SK-N-MC (cell line): ENCODE results near the gene HES6.

ENCODE experiments used
- EZH2 ChIP-seq: fragments of 200-600 bp; sonication (generic); IDR thresholded peaks from one replicate; pipeline ENCODE4 v1.6.1; 2017; ENCODE audit warnings: antibody characterized with exemption
- POLR2AphosphoS5 ChIP-seq: IDR thresholded peaks from 2 replicates; pipeline ENCODE4 v1.6.1; 2012; ENCODE audit warnings: mild to moderate bottlenecking, low read depth, low read length, borderline replicate concordance

DNA sequence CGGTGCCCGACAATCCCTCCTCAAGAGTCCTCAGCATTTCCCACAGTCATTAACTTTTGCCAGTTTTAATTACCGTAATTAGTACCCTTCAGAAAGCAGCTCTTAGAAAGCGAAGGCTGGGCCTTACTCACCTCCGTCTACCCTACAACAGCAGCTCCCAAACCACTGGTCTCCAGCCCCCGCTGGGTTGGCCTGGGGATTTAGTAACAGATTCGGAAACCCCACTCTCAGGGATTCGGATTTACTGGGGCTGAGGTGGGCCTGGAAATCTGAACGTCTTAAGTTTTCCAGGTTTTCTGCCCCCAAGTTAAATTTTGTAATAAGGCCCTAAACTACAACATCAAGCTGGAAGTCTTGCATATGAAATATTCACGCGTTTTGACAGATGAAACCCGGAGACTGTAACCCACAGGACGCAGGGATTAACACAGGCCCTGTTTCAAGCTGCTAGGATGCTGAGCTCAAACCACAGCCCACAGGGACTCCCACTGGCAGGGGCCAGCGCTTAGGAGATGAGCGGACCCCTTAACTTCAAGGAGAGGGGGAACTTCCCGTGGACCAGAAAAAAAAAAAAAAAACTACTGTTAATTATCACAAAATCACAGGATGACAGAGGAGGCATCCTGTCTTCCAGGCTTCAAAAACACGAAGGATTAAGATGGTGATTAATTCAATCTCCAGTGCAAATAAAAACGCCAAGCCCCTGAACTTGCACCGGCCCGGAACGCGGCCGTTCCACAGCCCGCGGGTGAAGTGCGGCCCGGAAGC, 37.3 kb downstream of the HES6 start:
- TF ChIP-seq POLR2AphosphoS5 (no peak), EZH2 (no peak)
